GM21737 (cell line): ENCODE data around the gene PTPN7.

Source experiments
- ATAC-seq: cut with Tn5 transposase; IDR thresholded peaks from one replicate; pipeline ENCODE4 v1.9.1; 2021; ENCODE audit warnings: mild to moderate bottlenecking, moderate library complexity; ENCODE audit not compliant: unreplicated experiment

PTPN7 gene

DNA sequence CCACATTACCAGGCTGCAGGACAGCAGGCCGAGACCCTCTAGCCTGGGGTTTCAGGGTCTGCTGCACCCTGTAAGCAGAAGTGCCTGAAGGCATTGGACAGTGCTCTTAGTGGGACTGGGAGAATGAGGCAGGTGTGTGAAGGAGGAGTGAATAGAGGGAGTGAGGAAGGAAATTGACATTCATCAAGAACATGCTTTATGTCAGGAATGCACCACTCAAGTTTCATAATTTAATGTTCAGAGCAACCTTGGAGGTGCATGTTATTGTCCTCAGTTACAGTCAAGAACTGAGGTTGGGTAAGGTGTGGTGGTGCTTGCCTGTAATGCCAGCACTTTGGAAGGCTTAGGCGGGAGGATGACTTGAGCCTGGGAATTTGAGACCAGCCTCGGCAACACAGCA lies 49.4 kb downstream of the PTPN7 start:
- no peak for ATAC-seq

DNA sequence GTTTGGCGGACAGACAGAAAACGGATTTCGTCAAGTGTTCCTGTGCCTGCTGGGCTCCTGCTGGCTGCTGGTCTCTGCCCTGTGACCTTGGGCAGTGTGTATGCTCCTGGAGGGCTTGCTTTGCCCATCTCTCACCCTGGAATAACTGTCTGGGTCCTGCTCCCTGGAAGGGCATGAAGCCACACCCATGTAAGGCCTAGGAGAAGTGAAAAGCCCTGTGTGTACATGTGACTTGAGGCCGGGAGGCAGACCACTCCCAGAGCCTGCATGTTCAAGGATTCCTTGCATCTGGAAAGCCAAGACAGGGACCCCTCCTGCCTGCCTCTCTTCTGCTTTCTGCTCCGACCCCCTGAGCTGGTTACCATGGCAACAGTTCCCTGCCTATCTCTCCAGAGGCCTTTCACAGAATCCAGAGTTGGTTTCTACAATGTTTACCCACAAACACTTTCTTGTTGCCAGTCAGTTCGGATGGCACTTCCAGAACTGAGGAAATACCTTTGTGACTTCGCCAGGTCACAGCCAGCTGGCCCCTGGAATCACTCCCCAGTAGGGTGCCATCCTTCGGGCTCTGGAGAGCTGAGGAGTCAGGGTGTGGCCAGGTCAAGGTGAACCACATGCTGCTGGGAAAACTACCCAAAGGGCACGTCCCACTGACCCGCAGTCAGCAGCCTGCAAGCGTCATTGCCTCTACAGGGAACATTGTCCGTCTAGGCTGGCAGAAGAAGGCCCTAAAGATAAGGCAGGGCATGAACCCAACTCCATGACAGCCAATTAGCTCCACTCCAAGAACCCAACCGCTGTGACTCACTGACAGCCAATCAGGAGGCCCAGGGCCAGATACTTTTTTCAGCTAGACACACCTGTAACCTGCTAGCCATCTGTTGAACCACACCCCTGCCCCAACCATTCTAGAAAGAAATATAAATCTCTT lies 52.3 kb downstream of the PTPN7 start:
- ATAC-seq = no peak

DNA sequence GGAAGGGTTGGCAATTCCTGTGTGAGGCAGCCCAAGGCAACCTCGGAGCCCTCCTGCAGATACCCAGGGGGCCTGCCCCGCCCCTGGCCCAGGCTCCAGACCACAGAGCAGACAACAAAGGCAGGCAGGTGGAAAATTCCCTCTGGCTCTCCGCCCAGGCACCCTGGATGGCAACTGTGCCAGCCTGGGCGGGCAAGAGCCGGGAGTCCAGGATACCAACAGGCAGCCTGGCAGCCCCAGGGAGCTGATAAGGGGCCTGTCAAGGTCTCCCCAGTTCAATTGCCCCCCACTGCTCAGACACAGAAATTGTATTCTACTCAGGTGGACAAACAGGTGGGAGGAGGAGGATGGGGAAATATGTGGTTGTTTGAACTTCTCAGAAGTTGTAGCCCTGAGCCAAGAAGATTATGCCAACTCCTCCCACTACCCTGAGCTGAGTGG lies 53.1 kb downstream of the PTPN7 start:
- ATAC-seq = no peak

- no peak for ATAC-seq
These were observed 53.8 kb downstream of the PTPN7 start for GRCh38 chr1:202106340-202107254.

DNA sequence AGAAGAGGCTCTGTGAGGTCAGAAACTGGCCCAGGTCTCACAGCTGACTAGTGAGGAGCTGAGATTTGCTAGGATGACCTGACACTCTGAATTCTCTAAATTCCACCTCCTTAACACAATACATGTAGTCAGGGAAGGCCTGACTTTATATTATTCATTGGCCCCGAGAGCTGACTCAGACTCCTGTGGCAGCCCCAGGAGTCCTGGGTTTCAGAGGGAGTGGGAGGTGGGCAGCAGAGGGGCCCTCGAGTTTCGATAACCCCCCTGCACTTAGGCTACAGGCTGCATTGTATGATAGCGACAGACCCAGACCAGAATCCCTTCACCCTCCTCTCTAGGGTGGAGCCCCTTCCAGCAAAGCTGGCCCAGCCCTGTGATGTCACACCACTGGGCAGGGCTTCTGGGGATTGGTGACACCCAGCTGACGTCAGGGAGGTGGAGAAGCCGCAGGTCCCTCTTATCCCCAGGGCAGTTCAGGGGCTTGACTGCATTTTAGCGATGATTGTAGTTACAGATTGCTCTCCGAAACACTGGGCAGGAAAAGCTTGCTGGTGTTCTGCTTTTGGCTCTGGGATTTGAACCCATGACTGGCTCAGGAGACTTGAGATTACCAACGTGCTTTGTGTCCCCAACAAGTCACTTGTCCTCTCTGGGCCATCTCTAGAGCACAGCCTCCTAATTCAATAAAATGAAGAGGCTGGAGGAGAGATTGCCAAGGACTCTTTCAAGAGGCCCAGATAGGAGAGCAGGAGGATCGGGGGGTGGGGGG lies 54.6 kb downstream of the PTPN7 start:
- ATAC-seq = no peak

DNA sequence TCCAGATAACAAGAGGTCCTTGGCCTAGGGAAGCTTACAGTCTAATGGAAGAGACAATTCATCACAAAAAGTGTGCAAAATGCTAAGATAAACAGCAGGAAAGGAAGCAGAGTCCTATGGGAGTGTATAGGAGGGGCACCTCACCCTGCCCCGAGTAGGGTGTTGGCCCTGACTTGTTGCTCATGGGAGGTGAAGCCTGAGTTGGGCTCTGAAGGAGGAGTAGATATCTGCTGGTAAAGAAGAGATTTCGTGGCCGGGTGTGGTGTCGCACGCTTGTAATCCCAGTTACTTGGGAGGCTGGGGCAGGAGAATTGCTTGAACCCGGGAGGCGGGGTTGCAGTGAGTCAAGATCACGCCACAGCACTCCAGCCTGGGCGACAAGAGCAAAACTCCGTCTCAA lies 56.3 kb downstream of the PTPN7 start:
- ATAC-seq = no peak

DNA sequence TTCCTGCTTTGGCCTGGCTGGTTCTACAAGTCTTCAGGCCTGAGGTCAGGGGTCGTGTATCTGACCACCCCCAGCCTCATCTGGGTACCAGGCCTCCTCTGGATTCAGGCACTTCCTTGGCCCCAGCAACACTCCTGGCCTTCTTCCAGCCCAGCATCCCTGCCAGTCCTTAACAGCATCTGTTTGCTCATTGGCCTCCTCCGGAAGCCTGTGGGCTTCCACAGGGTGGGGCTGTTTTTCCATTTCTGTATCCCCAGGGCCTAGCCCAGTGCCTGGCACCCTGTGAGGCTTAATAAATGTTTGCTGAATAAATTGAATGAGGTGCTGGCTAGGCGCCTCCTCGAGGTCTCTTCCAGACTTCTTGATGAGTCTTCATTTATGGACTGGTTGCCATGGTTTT lies 59.2 kb downstream of the PTPN7 start:
- no peak for ATAC-seq
